C4-2B (cell line): ENCODE measurements around the gene SMIM38.

Experiments
- H3K27ac ChIP-seq: fragments of 450-650 bp; 2 replicates; pipeline ENCODE4 v1.5.1; 2017
- ZFX ChIP-seq: fragments of 450-650 bp; IDR thresholded peaks from 2 replicates; pipeline ENCODE4 v1.6.1; 2017
- TF ChIP-seq, protein P1 (sequence below): fragments of 450-650 bp; conservative IDR thresholded peaks from 2 replicates; pipeline ENCODE4 v1.5.1; 2017; ENCODE audit warnings: mild to moderate bottlenecking

The SMIM38 gene

DNA sequence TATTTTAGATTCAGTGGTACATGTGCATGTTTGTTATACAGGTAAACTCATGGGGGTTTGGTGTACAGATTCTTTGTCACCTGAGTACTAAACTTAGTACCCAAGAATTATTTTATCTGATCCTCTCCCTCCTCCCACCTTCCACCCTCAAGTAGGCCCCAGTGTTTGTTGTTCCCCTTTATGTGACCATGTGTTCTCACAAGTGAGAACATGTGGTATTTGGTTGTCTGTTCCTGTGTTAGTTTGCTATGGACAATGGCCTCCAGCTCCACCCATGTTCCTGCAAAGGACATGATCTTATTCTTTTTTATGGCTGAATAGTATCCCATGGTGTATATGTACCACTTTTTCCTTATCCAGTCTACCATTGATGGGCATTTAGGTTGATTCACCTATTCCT lies 6.8 kb downstream of the SMIM38 start:
- no peak for TF ChIP-seq ZFX
- TF ChIP-seq, protein P1, sequence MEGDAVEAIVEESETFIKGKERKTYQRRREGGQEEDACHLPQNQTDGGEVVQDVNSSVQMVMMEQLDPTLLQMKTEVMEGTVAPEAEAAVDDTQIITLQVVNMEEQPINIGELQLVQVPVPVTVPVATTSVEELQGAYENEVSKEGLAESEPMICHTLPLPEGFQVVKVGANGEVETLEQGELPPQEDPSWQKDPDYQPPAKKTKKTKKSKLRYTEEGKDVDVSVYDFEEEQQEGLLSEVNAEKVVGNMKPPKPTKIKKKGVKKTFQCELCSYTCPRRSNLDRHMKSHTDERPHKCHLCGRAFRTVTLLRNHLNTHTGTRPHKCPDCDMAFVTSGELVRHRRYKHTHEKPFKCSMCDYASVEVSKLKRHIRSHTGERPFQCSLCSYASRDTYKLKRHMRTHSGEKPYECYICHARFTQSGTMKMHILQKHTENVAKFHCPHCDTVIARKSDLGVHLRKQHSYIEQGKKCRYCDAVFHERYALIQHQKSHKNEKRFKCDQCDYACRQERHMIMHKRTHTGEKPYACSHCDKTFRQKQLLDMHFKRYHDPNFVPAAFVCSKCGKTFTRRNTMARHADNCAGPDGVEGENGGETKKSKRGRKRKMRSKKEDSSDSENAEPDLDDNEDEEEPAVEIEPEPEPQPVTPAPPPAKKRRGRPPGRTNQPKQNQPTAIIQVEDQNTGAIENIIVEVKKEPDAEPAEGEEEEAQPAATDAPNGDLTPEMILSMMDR = no peak

DNA sequence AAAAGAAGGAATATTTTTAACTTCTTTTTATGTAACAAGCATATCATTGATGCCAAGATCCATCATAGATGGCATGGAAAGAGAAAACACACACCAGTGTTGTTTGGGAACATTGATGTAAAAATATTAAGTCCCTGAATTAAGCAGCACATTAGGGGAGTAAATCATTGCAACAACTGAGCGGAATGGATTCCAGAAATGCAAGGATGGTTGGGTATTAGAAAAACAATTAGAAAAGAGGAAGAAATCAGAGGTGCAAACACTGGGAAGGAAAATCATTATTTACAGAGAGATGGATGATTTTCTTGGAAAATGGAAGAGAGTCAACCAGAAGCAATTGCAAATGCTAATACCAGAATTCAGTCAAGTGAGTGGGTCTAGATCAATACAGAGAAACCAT lies 8.1 kb downstream of the SMIM38 start:
- TF ChIP-seq, protein P1 = no peak
- TF ChIP-seq ZFX = no peak
- no peak overlapping the region for H3K27ac ChIP-seq

More for the DNA sequence above, 6.8 kb downstream of the SMIM38 start:
- H3K27ac ChIP-seq = no peak overlapping the region

DNA sequence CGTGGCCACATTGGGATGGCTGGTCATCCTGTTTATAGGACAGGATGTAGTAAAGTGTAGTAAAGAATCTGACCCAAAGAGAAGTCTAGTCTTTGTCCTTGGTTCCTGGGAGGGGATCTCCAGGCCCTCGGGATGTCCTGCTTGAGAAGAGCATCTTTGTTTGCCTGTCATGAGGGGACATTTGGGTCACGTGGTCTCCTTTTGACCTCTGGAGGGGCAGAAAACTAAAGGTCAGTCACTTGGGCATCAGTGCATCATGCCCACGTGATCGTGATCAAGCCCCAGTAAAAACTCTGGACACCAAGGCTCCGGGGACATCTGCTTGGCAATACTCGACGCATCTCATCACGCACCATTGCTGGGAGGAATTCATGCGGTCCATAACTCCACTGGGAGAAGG lies 9.1 kb downstream of the SMIM38 start:
- no peak overlapping the region for H3K27ac ChIP-seq
- no peak for TF ChIP-seq ZFX
- TF ChIP-seq, protein P1 = no peak

DNA sequence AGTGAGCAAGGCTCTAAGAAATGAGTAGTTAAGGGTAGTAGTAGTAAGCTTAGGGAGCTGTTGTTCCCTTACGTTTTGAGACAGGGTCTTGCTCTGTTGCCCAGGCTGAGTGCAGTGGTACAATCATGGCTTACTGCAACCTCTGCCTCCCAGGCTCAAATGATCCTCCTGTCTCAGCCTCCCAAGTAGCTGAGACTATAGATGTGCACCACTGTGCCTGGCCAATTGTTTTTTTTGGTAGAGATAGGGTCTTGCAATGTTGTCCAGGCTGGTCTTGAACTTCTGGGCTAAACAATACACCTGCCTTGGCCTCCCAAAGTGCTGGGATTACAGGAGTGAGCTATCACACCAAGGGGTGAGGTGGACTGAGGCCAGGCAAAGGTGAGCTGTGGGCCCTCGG lies 10.0 kb downstream of the SMIM38 start:
- no peak overlapping the region for H3K27ac ChIP-seq
- TF ChIP-seq ZFX = no peak
- TF ChIP-seq, protein P1 = no peak

DNA sequence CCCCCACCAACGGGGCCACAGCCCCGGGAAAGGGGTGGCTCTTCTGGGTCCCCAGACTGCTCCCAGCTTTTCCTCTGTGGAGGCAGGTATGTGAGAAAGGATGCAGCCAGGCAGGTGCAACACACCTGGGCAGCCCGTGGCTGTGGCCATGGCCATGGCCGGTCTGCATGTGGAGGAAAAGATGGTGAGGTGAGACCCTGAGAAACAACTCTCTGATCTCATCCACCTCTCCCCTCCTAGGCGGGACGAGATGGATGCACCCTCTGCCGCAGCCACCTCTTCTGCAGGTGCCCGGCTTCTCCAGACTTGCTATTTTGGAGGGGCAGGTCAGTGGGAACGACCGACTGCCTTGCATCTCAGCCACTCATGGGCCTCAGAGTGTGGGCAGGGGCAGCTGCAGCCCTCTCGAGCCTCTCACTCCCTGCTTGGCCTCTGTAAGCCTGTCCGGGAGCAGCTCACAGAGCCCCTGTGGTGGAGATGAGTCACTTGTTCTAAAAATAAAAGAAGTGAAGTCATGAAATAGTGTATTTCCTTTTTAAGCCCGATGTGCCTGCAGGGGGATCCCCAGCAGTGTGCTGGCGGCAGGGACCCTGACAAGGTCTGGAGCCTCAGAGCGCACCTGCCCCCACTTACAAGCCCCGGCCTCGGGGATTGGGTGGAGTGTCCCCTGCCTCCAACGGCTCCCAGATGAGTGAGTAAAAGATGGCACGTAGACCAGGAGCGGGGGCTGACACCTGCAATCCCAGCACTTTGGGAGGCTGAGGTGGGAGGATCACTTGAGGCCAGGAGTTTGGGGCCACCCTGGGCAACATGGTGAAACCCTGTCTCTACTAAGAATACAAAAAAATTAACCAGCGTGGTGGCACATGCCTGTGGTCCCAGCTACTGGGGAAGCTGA lies 10.7 kb downstream of the SMIM38 start:
- no peak overlapping the region for H3K27ac ChIP-seq

DNA sequence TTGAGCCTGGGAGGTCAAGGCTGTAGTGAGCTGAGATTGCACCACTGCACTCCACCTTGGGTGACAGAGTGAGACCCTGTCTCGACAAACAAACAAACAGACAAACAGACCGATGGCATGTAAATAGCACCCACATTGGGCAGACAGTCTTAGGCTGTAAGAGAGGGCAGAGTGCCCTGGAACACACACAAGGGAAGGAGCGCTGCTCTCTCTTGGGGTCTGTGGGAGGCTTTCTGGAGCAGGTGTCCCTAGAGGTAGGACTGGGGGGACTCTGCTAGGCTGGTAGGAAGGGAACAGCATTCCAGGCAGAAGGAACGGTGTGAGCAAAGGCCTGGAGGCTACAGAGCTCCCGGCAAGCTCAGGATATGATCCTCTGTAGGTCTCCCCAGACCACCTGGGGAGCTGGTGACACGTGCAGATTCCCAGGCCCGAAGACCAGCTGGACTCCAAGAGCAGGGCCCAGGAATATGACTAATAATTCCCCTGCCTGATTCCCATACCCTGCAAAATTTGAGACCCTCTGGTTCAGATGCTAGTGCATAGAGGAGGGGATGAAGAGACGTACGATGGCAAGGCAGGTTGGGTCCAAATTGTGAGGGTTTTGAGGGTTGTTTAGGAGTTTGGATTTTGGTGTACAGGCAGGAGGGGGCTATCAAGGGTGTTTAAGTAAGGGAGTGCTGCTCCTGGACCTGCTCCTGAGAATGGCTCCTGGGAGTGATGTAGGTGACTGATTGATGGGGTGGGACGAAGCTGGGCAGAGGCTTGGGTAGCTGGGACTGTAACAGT lies 11.6 kb downstream of the SMIM38 start:
- no peak overlapping the region for H3K27ac ChIP-seq
- TF ChIP-seq, protein P1 = no peak
- TF ChIP-seq ZFX = no peak

More for the DNA sequence above, 10.7 kb downstream of the SMIM38 start:
- TF ChIP-seq, protein P1 = no peak
- no peak for TF ChIP-seq ZFX
